Inflammatory macrophage treated with lipopolysaccharide for 4 hours (primary cell): ENCODE measurements around the gene IBA57.
"Not testable (repeated sequence)": the region's sequence is repeated elsewhere in the genome, so short reads cannot be mapped to it uniquely, and the experiment has no call there.

ENCODE experiments used
- DNase-seq: peaks from one replicate; pipeline ENCODE4 v3.0.0-alpha.2; 2020

Gene IBA57

DNA sequence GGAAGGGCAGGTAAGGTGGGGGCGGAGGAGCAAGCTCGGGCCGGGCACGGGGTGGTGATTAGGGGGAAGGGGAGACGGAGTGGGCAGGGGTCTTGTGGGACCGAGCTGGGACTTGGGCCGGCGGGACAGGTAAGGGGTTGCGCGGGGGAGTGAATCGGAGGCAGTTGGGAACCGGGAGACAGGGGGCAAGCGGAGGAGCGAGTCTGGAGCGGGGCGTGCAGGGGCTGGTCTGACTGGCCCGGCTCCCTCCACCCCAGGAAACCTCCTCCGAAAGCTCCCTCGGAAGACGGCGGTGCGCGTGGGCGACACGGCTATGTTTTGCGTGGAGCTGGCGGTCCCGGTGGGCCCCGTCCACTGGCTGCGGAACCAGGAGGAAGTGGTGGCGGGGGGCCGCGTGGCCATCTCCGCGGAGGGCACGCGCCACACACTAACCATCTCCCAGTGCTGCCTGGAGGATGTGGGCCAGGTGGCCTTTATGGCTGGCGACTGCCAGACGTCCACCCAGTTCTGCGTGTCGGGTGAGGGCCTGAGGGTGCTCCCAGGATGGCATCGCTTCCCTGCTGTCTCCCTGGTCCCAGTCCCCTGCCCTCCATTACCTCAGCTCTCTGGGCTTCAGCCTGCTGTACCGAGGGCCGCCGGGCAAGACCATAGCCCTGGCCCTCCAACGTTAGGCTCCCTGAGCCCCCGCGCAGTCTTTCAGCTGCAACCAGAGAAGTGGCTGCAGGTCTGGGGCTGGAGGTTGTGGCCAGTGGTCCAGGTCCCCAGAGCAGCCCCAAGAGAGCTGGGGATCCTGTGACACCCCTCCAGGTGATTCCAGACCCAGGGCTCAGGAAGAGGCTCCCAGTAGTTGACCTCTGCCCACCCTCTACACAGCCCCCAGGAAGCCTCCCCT lies 48.6 kb downstream of the IBA57 start:
- DNase-seq: no peak

DNA sequence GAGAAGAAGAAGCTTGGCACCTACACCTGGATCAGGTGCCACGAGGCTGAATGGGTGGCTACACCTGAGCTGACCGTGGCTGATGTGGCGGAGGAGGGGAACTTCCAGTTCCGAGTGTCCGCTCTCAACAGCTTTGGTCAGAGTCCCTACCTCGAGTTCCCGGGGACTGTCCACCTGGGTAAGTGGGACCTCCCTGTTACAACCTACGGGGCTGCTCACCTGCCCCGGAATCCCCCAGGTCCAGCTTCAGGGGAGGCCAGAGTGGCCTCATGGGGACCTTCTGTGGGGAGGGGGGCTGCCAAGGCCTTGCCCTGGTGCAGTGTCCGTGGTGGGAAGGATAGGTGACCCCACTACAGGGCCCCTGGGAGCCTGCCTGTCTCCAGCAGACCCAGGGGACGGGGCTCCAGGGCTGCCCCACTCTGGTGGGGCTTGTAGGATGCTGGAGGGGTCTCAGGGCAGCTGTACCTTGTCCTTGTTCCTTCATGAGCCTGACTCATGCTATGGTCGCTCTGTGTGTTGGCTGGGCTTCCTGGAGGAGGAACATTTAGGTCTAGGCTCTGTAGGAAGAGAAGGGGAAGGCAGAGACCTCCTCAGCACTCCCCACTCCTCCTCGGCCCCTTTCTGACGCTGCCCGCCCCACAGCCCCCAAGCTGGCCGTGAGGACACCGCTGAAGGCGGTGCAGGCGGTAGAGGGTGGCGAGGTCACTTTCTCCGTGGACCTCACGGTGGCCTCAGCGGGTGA lies 49.5 kb downstream of the IBA57 start:
- no peak for DNase-seq

DNA sequence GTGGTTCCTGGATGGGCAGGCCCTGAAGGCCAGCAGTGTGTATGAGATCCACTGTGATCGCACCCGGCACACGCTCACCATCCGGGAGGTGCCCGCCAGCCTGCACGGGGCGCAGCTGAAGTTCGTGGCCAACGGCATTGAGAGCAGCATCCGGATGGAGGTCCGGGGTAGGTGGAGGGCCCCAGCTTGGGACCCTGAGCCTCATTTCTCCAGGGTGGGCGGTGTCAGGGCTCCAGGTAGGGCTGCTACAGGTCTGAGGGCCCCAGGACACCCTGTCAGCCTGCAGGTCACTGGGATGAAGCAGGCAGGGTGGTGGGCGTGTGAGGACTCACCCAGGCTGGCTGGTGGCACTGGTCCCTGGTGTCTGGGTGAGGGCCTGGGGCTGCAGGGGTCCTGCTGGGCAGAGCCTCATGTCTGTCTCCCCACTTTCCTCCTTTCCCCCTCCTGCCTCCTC lies 50.1 kb downstream of the IBA57 start:
- no peak for DNase-seq

DNA sequence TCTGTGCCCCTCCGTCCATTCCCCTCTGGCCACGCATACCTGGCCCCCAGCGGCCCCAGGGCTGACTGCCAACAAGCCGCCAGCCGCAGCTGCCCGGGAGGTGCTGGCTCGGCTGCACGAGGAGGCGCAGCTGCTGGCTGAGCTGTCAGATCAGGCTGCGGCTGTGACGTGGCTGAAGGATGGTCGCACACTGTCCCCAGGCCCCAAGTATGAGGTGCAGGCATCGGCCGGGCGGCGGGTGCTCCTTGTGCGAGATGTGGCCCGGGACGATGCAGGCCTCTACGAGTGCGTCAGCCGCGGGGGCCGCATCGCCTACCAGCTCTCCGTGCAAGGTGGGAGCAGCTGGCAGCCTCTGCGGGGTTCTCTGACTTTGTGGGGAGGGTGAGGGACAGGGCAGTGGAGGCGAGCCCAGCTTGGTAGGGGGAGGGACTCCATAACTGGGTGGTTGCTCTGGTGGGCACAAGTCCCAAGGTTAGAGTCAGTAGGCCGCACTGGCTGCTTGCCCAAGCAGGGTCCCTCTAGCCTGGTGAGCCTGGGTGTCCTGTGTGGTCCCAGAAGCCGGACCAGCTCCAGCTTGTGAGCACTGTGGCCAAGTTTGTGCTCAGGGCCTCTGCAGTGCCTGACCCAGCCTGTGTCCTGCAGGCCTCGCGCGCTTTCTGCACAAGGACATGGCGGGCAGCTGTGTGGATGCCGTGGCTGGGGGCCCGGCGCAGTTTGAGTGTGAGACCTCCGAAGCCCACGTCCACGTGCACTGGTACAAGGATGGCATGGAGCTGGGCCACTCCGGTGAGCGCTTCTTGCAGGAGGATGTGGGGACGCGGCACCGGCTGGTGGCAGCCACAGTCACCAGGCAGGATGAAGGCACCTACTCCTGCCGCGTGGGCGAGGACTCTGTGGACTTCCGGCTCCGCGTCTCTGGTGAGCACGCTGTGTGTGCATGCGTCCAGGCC lies 51.0 kb downstream of the IBA57 start:
- DNase-seq: no peak

DNA sequence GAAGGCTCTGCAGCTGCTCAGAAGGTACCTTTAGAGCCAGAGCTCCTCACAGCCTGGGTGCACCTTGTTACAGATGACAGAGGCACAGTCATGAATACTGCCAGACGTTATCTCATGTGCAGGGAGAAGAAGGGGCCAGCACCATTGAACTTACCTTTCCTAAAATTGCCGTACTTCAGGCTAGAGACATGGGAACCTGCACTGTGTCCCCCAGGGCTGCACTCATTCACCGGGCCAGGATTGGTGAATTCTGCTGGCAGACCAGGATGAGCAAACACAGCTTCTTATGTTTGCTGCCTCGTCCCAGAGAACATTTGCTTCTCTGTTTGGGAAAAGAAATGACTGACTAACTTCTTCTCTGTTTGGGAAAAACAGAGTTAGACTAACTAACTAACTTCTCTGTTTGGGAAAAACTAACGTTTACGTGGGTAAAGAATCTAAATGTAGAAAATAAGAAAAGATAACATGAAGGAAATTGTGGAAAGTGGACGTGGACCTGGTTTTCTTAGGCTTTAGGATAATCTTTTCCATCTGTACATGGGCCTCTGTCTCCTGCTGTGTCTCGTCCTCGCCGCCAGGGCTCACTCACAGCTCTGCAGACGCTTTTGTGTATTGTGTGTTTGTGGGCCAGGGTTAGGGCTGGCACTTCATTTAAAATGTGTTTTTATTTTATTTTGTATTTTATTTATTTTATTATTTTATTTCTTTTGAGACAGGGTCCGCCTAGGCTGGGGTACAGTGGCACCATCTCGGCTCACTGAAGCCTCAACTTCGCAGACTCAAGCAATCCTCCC lies 52.1 kb downstream of the IBA57 start:
- DNase-seq: no peak

DNA sequence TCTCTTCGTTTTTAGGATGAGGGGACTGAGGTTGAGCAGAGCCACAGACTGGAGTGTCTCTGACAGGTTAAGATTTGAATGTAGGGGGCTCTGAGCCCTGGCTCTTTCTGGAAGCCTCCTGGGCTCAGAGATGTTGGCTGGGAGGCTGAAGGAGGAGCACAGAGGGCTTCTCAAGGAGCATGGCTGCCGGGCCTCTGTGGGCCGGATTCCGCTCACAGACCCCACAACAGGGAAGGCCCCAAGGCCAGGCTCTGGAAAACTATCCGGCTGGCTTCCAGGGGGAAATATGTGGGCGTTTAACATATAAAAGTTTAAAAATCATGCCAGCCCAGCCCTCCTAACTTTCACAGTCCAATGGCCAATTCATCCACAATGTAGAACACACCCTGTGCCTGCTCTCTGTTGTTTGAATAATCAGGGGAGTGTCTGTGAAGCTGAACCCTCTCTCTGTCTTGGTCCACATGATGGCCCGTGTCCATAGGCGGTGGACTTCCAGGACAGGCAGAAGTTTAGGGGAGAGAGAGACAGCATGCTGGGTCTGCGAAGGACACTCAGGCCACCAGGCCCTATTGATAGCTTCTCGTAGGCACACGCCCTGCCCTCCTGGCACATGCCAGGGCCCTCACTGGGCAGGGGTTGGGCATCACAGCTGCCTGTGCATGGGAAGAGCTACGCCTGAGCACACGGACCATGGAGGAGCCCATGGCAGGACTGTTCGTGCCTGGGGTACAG lies 53.1 kb downstream of the IBA57 start:
- no peak for DNase-seq

DNA sequence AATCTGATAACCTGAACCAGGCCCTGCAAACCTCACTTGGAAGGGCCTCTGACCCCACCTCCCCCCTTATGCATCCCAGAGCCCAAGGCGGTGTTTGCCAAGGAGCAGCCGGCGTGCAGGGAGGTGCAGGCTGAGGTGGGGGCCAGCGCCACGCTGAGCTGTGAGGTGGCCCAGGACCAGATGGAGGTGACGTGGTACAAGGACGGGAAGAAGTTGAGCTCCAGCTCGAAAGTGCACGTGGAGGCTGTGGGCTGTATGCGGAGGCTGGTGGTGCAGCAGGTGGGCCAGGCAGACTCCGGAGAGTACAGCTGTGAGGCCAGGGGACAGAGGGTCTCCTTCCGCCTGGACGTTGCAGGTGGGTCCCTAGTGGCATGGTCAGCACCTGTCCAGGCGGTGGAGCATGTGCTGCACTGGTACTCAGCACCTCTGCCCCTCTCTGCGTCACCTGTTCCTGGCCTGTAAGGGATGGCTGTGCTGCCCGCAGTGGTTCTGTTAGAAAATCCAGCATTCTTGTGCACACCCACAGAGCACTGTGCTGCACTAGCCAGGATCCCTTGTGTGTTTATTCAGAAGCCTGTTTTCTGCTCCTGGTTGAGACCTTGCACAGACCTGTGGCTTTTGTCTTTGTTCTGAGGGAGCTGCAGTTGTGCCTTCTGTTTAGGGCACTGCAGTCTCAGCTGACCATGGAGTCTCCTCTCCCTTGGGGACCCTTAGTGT lies 53.8 kb downstream of the IBA57 start:
- no peak for DNase-seq

DNA sequence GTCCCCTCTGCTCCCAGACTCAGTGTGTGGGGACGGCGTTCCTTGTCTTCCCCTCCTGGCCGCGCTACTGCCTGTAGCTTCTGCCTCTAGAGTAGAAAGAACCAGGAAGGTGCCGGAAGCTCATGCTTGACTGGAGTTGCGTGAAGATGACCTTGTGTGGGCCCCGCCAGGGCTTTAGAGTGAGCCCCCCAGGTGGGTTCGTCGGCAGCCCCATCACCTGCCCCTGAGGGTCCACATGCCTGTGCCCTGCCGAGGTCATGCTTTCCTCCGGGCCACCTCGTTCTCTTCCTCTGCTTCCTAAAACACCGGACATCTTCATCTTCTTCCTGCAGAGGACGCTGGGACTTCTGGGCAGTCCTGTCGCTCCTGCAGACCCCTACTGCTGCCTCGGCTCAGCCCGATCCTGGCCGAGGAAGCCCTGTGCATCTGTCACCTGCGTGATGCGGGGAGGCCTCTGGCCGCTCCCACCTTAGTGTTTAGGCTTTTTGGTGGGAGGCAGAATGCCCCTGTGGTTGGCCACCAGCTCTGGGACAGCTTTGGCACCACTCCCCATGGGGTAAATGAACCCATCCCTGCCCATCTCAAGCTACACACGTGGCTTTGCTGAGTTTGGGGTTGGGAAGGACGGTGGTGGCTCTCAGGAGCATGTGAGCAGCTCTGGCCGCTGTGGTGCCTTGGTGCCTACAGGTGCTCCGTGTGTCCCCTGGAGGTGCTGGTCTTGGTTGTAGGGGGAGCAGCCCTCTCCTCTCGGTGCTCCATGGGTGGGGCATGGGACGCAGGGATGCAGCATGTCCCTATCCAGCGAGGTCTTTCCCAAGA lies 54.6 kb downstream of the IBA57 start:
- DNase-seq: no peak

DNA sequence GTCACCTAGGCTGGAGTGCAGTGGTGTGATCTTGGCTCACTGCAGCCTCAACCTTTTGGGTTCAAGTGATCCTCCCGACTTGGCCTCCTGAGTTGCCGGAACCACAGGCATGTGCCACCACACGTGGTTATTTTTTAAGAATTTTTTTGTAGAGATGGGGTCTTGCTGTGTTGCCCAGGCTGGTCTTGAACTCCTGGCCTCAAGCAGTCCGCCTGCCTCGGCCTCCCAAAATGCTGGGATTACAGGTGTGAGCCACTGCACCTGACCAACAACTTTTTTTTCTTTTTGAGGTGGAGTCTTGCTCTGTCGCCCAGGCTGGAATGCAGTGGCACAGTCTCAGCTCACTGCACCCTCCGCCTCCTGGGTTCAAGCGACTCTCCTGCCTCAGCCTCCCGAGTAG lies 55.5 kb downstream of the IBA57 start:
- DNase-seq: not testable (repeated sequence)

DNA sequence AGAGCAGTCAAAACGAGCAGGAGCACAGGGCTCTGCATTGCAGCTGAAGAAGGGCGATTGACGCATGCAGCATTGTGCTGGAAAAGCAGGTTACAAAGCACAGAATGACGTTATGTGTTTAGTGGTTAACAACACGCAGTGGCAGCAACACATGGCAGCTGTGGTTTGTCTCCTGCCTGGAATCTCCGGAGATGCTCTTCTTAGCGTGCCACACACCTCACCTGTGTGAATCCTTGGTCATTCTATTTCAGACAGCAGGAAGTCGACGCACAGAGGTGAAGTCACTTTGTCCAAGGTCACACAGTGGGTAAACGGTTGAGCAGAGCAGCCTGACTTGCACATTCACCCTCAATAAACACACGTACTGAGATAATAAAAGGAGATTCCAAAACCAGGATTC lies 56.9 kb downstream of the IBA57 start:
- no peak for DNase-seq

DNA sequence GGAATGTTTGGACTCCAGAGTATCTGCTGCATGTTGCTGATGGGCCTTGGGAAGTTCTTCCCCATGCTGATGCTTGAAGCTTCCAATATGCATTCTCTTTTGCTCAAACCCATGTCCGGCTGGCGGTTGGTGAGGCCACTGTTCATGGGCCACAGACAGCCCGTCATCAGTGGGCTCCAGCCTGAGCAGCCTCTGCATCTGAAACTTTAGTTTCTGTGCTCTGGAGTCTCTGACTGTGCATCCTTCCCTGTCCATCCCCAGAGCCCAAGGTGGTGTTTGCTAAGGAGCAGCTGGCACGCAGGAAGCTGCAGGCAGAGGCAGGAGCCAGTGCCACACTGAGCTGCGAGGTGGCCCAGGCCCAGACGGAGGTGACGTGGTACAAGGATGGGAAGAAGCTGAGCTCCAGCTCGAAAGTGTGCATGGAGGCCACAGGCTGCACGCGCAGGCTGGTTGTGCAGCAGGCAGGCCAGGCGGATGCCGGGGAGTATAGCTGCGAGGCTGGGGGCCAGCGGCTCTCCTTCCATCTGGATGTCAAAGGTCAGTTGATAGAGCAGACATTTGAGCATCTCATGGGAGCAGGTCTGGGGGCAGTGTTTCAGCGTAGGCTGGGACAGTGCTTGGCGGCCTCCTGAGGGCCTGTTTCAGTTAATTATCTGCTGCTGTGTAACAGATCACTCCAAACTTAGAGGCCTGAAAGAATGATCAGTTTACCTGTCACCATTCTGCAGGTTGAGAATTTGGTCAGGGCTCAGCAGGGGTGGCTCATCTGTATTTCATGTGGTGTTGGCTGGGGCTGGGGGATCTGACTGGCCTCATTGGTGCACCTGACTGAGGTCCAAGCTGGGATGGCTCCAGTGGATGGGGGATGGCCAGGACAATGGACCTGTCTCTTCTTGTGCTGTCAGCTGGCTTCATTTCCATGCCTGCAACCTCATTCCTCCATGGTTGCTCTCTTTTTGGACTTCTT lies 58.9 kb downstream of the IBA57 start:
- DNase-seq: no peak

DNA sequence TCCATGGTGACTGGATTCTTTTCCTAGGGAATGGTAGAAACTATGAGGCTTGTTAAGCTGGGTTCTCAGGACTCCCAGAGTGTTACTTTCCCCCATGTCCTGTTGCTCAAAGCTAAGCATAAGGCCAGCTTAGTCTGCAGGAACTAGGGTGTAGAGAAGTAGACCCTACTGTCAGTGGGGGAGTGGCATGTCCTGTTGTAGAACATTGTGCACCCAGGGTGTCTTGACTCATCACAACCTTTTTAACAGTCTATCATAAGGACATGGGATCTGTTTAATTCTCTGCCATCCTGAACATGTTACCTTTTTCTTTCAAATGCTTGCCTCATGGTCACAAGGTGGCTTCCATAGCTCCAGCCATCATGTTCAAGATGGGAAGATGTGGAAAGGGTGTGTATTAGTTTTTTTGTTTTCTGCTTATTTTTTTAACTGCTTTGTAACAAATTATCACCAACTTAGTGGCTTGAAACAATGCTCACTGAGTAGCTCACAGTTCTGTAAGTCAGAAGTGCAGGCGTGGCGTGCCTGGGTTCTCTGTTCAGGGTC lies 59.6 kb downstream of the IBA57 start:
- DNase-seq: no peak

DNA sequence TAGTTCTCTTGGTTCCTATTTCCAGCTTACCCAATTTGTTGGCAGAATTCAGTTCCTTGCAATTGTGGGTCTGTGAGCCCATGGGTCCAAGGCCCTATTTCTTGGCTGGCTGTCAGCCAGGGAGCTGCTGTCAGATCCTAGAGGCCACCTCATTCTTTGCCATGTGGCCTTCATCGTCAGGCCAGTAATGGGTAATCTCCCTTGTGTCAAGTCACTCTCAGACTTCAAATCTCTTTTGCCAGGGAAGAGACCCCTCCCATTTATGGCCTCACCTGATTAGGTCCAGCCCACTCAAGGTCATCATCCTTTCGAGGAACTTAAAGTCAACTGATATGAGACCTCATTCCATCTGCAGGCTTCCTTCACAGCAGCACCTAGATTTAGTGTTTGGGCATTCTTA lies 60.1 kb downstream of the IBA57 start:
- DNase-seq: no peak

DNA sequence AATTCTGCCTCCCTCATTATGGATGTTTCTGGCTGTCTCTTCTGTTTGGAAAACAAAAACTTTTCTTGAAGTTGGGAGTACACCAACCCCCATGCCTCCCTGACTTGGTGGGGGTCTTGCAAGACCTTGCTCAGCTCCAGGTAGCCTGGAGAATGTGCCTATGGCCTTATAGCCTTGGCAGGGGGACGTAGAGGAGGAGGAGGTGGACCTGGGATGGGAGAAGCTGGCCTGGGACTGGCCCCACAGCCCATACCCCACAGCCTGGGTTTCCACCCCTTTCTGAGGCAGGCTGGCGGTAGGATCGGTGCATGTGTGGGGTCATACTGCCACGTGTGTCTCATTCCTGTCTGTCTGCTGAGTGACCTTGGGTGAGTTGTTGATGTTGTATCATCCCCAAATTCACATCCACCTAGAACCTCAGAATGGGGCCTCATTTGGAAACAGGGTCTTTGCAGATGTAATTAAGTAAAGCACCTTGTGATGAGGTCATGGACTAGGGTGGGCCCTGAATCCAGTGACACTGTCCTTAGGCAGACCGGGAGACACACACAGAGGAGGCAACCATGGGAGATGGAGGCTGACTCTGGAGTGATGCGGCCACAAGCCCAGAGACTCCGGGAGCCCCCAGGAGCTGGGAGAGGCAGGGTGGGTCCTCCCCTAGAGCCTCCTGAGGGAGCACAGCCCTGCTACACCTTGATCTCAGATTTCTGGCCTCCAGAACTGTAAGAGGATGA lies 60.7 kb downstream of the IBA57 start:
- DNase-seq: no peak

DNA sequence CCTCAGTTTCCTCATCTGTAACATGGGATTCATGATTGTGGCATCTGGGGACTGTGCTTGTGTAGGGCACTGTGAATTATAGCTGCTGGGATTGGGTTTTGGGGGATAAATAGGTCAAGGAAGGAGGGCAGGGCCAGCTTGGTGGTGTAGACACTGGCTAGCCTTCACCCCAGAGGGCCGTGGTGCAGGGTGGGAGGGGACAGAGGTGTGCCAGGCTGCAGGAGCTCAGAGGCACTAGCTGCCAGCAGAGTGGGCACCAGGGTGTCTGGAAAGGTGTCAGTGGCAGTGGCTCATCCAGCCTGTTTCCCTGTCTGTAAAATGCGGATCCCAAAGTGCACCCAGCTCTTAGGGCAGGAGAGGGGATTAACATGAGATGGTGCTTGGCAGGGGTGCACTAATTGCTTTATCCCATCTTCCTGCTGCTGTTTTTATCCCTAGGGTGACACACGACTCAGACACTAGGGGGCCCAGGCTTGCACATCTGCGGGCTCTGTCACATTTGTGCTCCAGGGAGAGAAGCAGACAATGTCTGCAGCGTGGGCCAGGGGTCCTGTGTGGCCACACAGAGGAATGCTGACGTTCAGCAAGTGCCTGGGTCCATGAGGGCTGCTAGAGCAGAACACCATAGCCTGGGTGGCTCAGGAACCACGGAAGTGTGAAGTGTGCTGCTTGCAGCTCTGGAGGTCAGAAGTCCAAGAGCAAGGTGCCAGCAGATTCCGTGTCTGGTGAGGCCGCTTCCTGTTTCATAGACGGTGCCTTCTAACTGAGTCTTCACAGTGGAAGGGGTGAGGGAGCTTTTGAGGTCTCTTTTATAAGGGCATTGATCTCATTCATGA lies 61.6 kb downstream of the IBA57 start:
- DNase-seq: no peak

DNA sequence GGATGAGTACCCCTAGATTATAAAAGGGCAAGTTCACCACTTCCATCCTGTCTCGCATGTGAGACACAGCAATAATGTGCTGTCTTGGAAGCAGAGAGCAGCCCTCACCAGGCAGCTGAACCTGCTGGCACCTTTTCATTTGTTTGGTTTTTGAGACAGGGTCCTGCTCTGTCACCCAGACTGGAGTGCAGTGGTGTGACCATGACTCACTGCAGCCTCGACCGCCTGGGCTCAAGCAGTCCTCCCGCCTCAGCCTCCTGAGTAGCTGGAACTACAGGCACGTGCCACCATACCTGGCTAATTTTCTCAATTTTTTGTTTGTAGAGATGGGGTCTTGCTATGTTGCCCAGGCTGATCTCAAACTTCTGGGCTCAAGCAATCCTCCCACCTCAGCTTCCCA lies 62.5 kb downstream of the IBA57 start:
- not testable (repeated sequence) for DNase-seq
